B cell (primary cell): ENCODE results near the gene RAB3C. TPM values are rescaled to one million over a fixed set of nuclear protein-coding genes. Genes with fewer than 3 reads are reported as not detected.

Source experiments
- ATAC-seq: fragments of 200-7000 bp; cut with Tn5 transposase; one replicate; pipeline ENCODE4 v1.10.0; 2021; ENCODE audit warnings: low read depth, mild to moderate bottlenecking, moderate number of reproducible peaks, moderate library complexity
- CTCF ChIA-PET: fragments of 350-600 bp; sonication (Branson Sonifier 250); formaldehyde crosslinking; loops from one replicate; lab custom pipeline; 2021; ENCODE audit warnings: antibody characterized with exemption, inconsistent platforms; lab: Charles Lee
- POLR2A ChIA-PET: fragments of 350-600 bp; sonication (Branson Sonifier 250); formaldehyde crosslinking; loops from one replicate; lab custom pipeline; 2021; ENCODE audit warnings: antibody characterized with exemption; lab: Charles Lee
- DNase-seq: peaks from one replicate; pipeline ENCODE4 v3.0.0; 2013
- H2AFZ ChIP-seq: 2 replicates; pipeline ENCODE4 v1.6.1; 2012; ENCODE audit warnings: mild to moderate bottlenecking, low read depth, low read length; ENCODE audit not compliant: insufficient read depth, poor library complexity, severe bottlenecking
- H3K27ac ChIP-seq, 2 donors: 1 replicate in 1 of 2; 2 replicates in 1 of 2; pipeline ENCODE4 v1.5.1; 2012 to 2013; ENCODE audit warnings: low read length in 2 of 2, mild to moderate bottlenecking in 2 of 2, moderate library complexity in 1 of 2
- H3K27me3 ChIP-seq, 4 experiments: fragments of 200-600 bp in 1 of 4; sonication (generic) in 1 of 4; replicated peaks in 1 of 4; 1 replicate in 2 of 4; 2 replicates in 2 of 4; pipeline versions ENCODE4 v1.6.1 to v1.7.0; 2013 to 2016; ENCODE audit warnings: low read length in 3 of 4, mild to moderate bottlenecking in 2 of 4, mixed read lengths in 1 of 4, moderate library complexity in 1 of 4; ENCODE audit not compliant: insufficient read depth in 4 of 4, control insufficient read depth in 3 of 4; ENCODE audit errors: control extremely low read depth in 1 of 4
- H3K36me3 ChIP-seq, 2 experiments: replicated peaks in 1 of 2; 1 replicate in 1 of 2; 2 replicates in 1 of 2; pipeline versions ENCODE4 v1.6.1 to v1.7.1; 2013; ENCODE audit warnings: low read length in 1 of 2; ENCODE audit not compliant: insufficient read depth in 2 of 2, control insufficient read depth in 1 of 2; ENCODE audit errors: control extremely low read depth in 1 of 2, extremely low read depth in 1 of 2
- H3K4me1 ChIP-seq, 2 donors: fragments of 200-600 bp in 1 of 2; sonication (generic) in 1 of 2; 1 replicate in 1 of 2; 2 replicates in 1 of 2; pipeline versions ENCODE4 v1.5.1 to v1.6.1; 2013 to 2017; ENCODE audit warnings: low read length in 2 of 2; ENCODE audit not compliant: control insufficient read depth in 2 of 2, insufficient read depth in 2 of 2
- H3K4me2 ChIP-seq: replicated peaks from 2 replicates; pipeline ENCODE3; 2012; ENCODE audit warnings: mild to moderate bottlenecking, low read depth, low read length; ENCODE audit not compliant: poor library complexity, severe bottlenecking
- H3K4me3 ChIP-seq, 5 experiments: fragments of 200-600 bp in 1 of 5; sonication (generic) in 1 of 5; 1 replicate in 3 of 5; 2 replicates in 2 of 5; pipeline versions ENCODE4 v1.5.1 to v1.7.0; 2011 to 2016; ENCODE audit warnings: low read length in 4 of 5, mild to moderate bottlenecking in 4 of 5, low read depth in 2 of 5, control low read depth in 1 of 5, moderate library complexity in 1 of 5; ENCODE audit not compliant: insufficient read depth in 1 of 5; ENCODE audit errors: control extremely low read depth in 1 of 5, extremely low read depth in 1 of 5
- H3K79me2 ChIP-seq: fragments of 200-600 bp; sonication (generic); one replicate; pipeline ENCODE4 v1.6.0; 2016; ENCODE audit warnings: low read length; ENCODE audit not compliant: control insufficient read depth, insufficient read depth
- H3K9ac ChIP-seq: fragments of 200-600 bp; sonication (generic); 2 replicates; pipeline ENCODE4 v1.6.1; 2017; ENCODE audit warnings: mild to moderate bottlenecking, low read length, moderate library complexity
- H3K9me3 ChIP-seq, 3 donors: one replicate each; pipeline versions ENCODE4 v1.6.1 to v1.7.1; 2013; ENCODE audit warnings: low read length in 2 of 3; ENCODE audit not compliant: control insufficient read depth in 2 of 3, insufficient read depth in 1 of 3; ENCODE audit errors: control extremely low read depth in 1 of 3
- H4K20me1 ChIP-seq: 2 replicates; pipeline ENCODE4 v1.6.0; 2012; ENCODE audit warnings: mild to moderate bottlenecking, low read length; ENCODE audit not compliant: insufficient read depth, control insufficient read depth, poor library complexity, severe bottlenecking
- H3K27ac Mint-ChIP-seq: one replicate; pipeline ENCODE4 v1.8.0; 2021; ENCODE audit warnings: mixed read lengths
- H3K27me3 Mint-ChIP-seq: one replicate; pipeline ENCODE4 v1.8.0; 2021; ENCODE audit warnings: mixed read lengths
- H3K4me1 Mint-ChIP-seq: one replicate; pipeline ENCODE4 v1.8.0; 2021; ENCODE audit warnings: mixed read lengths
- H3K4me3 Mint-ChIP-seq: one replicate; pipeline ENCODE4 v1.8.0; 2021; ENCODE audit warnings: mixed read lengths
- H3K9me3 Mint-ChIP-seq: one replicate; pipeline ENCODE4 v1.8.0; 2022; ENCODE audit warnings: mixed read lengths; ENCODE audit not compliant: insufficient read depth
- EZH2 ChIP-seq: IDR thresholded peaks from 2 replicates; pipeline ENCODE4 v1.6.1; 2012; ENCODE audit warnings: borderline replicate concordance, low read depth, mild to moderate bottlenecking, moderate library complexity, low read length; ENCODE audit not compliant: insufficient read depth, poor library complexity, severe bottlenecking
- WGBS: methylation state at CpG from one replicate; pipeline ENCODE4 v1.1.5; 2013; ENCODE audit warnings: missing lambda C conversion rate; ENCODE audit not compliant: insufficient coverage; 5-methylcytosine and 5-hydroxymethylcytosine counted together
- intact Hi-C: fragments of 100-400 bp; cut with micrococcal nuclease; formaldehyde crosslinking; loops from one replicate; pipeline ENCODE4 v1.10.0; 2022
- polyA plus RNA-seq: library from polyadenylated mRNA; depleted of rRNA; stranded (reverse); fragments of >200 nt; gene quantifications from 2 replicates; pipeline ENCODE4 v1.2.3, GENCODE V29; 2012
- total RNA-seq, 2 donors: library from RNA; stranded (reverse); fragments of 120-200 nt in 1 of 2; gene quantifications; 1 replicate in 1 of 2; 2 replicates in 1 of 2; pipeline versions ENCODE4 v1.2.3 to v1.2.4, GENCODE V29; 2013 to 2022
- TF ChIP-seq, protein P1 (sequence below): fragments of 200-600 bp; IDR thresholded peaks from one replicate; pipeline ENCODE4 v1.8.0; 2022; ENCODE audit warnings: antibody characterized with exemption, mild to moderate bottlenecking

RAB3C gene
- total and polyA plus RNA-seq, 2 donors (not counting 1 experiment from before 2014, with no cell fraction given): 0.20 to 0.58 TPM

DNA sequence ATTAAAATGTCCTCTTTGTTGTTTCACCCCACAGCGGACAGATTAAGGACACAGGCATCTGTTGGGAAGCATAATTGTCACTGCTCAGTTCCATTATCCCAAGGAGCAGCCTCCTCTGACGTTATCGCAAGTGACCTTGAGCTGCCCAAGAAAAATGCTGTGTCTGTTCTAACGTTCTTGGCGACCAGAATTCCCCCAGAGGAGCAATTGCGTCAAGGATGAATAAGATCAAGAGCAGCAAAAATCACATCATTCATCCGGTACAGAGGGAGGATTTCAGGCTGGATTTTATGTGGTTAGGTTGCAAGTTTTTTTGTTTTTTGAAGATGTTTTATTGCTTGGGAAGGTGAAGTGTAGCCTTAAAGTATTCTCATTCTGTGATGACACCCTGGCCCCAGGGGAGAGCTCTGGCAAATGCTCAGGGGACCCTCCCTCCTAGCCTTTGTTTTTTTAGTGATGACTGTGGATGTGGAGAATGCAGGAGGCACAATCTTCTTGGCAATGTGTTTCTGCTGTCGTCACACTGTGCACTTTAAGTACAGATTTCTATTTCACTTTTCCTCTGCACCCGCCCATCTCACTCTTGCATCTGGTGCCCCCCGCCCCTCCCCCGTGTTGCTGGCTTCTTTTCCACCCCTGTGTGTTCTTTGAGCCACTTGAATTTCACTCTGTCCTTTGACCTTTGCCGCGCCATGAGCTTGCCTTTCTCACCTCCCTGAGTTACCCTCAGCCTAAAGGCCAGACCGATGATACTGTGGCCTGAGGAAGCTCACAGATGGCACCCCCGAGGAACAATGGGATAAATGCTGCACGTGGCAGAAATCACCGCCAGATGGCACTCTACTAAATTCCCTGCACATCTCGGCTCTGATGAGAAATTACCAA lies 308.5 kb downstream of the RAB3C start:
- ChIA-PET CTCF (interaction anchor here (0.7 to 8.1 kb wide), 26 partner anchors 9 to 1355 kb away, joined by 3 to 116 read pairs (median 5); no protein-coding TSS in a partner anchor), POLR2A (no interaction called here)
- no peak overlapping the region for H3K27ac Mint-ChIP-seq
- Histone ChIP-seq H4K20me1 (no peaks in the 10 kb centered on the region), H3K9ac (no peak overlapping the region), H3K36me3 (no peaks in the 10 kb centered on the region), H3K27me3 (peaks cover 0 to 5% (median 0%) of the 10 kb centered on the region in 4 experiments), H3K27ac (no peak overlapping the region), H3K4me2 (peak overlapping the region; percentile 40), H3K9me3 (no peaks in the 10 kb centered on the region), H3K4me1 (peaks cover 0 to 3% of the 10 kb centered on the region in 2 donors), H3K4me3 (no peak overlapping the region), H2AFZ (no peak overlapping the region), H3K79me2 (no peaks in the 10 kb centered on the region)
- TF ChIP-seq, protein P1, sequence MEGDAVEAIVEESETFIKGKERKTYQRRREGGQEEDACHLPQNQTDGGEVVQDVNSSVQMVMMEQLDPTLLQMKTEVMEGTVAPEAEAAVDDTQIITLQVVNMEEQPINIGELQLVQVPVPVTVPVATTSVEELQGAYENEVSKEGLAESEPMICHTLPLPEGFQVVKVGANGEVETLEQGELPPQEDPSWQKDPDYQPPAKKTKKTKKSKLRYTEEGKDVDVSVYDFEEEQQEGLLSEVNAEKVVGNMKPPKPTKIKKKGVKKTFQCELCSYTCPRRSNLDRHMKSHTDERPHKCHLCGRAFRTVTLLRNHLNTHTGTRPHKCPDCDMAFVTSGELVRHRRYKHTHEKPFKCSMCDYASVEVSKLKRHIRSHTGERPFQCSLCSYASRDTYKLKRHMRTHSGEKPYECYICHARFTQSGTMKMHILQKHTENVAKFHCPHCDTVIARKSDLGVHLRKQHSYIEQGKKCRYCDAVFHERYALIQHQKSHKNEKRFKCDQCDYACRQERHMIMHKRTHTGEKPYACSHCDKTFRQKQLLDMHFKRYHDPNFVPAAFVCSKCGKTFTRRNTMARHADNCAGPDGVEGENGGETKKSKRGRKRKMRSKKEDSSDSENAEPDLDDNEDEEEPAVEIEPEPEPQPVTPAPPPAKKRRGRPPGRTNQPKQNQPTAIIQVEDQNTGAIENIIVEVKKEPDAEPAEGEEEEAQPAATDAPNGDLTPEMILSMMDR: peak; percentile 74
- TF ChIP-seq EZH2: no peak
- H3K4me1 Mint-ChIP-seq: peaks cover 7% of the 10 kb centered on the region
- 64% methylated on average over 10 of the region's 18 CpGs for WGBS
- peaks cover 12% of the 10 kb centered on the region for H3K27me3 Mint-ChIP-seq
- DNase-seq (peak; percentile 62), ATAC-seq (peak; percentile 49)
- no peak overlapping the region for H3K4me3 Mint-ChIP-seq
- H3K9me3 Mint-ChIP-seq: no peaks in the 10 kb centered on the region
- intact Hi-C loops: loop anchor here (1.0 kb wide), 2 partner anchors 283 to 909 kb away; no protein-coding TSS in a partner anchor

DNA sequence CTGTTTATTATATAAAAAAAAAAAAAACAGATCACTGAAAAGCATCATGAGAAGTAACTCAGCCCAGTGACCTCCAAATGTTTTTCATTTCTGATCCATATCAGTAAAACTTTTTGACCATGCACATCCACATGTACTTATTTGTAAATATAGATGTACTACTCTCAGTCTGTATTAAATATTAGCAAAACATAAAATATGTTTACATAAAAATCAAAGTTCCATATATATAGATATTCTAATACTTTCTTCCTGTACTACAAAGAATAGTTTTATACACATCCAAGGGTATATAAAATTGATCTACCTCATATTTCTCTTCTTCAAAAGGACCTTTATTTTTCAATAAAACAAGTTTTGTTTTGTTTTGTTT lies 309.1 kb downstream of the RAB3C start:
- TF ChIP-seq, protein P1: no peak
- TF ChIP-seq EZH2: no peak
- CTCF ChIA-PET: interaction anchor here (0.6 to 8.1 kb wide), 22 partner anchors 9 to 1406 kb away, joined by 3 to 116 read pairs (median 4); no protein-coding TSS in a partner anchor

More for the DNA sequence above, 309.1 kb downstream of the RAB3C start:
- H3K4me2 ChIP-seq: peak overlapping the region; percentile 40
- peaks cover 0 to 5% (median 0%) of the 10 kb centered on the region in 4 experiments for H3K27me3 ChIP-seq
- POLR2A ChIA-PET: no interaction called here
- H3K9me3 Mint-ChIP-seq: no peaks in the 10 kb centered on the region
- no peak overlapping the region for H3K9ac ChIP-seq
- H3K4me3 ChIP-seq: no peak overlapping the region
- intact Hi-C loops: loop anchor here (1.0 kb wide), 2 partner anchors 282 to 908 kb away; no protein-coding TSS in a partner anchor
- no peak overlapping the region for H2AFZ ChIP-seq
- H3K4me1 Mint-ChIP-seq: peaks cover 4% of the 10 kb centered on the region
- no peak for DNase-seq
- no peak overlapping the region for H3K4me3 Mint-ChIP-seq
- H4K20me1 ChIP-seq: no peaks in the 10 kb centered on the region
- no peaks in the 10 kb centered on the region for H3K36me3 ChIP-seq
- peaks cover 9% of the 10 kb centered on the region for H3K27me3 Mint-ChIP-seq
- H3K79me2 ChIP-seq: no peaks in the 10 kb centered on the region
- H3K4me1 ChIP-seq: no peaks in the 10 kb centered on the region
- no peak overlapping the region for H3K27ac Mint-ChIP-seq
- no peaks in the 10 kb centered on the region for H3K9me3 ChIP-seq
- no peak for ATAC-seq
- no peak overlapping the region for H3K27ac ChIP-seq
